ENCODE results near the gene KLK11.

KLK11 gene

GRCh38 chr19:51020988-51021651 lies 5.3 kb downstream of the KLK11 start:
- TF ChIP-seq ZNF274 (IDR thresholded peaks at IDR 0.05; ENCODE audit: low read depth, low read length): no peak
- no peak overlapping the region for H3K4me3 ChIP-seq (ENCODE audit: low read length)

DNA sequence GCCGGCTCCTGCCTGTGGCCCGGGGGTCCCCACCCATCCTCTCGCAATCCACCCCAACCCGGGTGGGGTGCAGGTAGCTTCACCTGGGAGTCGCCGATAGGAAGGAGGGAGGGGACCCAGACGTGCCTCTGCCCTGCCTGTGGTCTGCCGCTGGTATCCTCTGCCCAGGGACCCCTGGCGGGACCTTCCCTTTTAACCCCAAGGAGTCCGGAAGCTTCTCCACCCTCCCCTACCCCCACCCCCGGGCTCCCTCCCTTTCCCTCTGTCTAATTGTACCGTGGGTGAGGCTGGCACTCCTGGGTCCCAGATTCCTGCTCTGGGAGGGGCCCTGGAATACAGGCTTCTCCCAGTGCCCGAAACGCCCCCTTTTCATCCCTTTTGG lies 6.9 kb downstream of the KLK11 start, which contains the start of gene KLK10:
Gene KLK10, minus strand, starts transcription at position 166 of the 382 bp plus-strand sequence. CDS start 579 bp downstream, outside the sequence.
- no peak within 1 kb of the TSS for H3K4me3 ChIP-seq (ENCODE audit: low read length)
- TF ChIP-seq ZNF274 (IDR thresholded peaks at IDR 0.05; ENCODE audit: low read depth, low read length): no peak

DNA sequence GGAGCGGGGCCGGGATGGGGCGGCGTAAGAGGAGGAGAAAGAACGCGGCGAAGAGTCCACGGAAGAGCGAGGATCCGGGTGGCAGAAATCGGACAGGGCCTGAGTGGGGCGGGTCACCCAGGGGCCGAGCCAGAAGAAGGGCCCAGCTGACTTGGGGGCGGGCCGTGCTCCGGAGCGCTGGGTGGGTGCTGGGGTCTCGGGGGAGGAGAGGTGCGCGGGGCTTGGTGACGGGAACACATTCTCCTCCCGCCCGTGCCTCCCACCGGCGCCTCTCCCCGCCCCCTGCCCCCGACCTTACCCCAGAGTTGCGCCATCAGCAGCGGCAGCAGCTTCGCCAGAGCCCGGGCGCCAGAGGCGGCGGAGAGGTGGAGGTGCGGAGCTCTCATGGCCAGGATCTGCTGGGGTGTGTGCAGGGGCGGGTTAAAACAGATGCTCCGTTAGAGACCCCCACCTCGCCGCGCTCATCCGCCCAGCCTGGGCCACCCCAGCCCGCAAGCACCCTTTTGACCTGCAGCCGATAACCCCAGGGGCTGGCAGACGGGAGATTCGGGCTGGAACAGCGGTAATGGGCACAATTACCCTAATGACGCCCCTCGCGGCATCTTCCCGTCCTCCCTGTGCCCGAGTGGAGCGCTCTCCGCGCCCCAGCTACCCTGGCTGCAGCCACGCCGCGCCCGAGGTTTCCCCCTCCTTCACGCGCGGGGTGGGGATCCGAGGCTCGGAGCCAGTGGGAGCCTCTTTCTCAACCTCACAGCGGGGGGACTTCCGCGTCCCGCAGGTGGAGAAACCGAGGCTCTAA lies 7.5 kb downstream of the KLK11 start:
- TF ChIP-seq ZNF274 (IDR thresholded peaks at IDR 0.05; ENCODE audit: low read depth, low read length): no peak
- no peak overlapping the region for H3K4me3 ChIP-seq (ENCODE audit: low read length)

GRCh38 chr19:51016798-51017683 lies 9.4 kb downstream of the KLK11 start:
- no peak overlapping the region for H3K4me3 ChIP-seq (ENCODE audit: low read length)
- no peak for TF ChIP-seq ZNF274 (IDR thresholded peaks at IDR 0.05; ENCODE audit: low read depth, low read length)

DNA sequence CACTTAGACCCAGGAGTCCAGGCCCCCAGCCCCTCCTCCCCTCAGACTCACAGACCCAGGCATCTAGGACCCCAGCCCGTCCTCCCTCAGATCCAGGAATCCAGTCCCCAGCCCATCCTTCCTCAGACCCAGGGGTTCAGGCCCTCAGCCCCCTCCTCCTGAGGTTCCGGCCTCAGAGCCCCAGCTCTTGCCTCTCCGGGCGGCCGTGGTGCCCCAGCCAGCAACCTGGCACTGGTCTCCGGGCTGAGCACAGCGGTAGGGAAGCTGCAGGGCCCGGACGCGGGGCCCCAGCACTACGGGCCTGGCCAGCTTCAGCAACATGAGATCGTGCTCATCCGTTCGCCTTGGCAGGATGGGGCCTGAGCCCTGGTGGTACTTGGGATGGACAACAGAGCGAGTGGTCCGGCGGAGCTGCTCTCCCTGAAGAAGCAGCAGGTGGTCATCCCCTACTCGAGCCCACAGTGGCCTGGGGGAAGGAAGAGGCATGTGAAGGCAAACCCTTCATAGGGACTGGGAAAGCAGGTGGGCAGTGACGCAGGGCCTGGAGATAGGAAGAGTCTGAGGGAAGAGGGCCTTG lies 10.6 kb downstream of the KLK11 start:
- TF ChIP-seq ZNF274 (IDR thresholded peaks at IDR 0.05; ENCODE audit: low read depth, low read length): no peak
- no peak overlapping the region for H3K4me3 ChIP-seq (ENCODE audit: low read length)

DNA sequence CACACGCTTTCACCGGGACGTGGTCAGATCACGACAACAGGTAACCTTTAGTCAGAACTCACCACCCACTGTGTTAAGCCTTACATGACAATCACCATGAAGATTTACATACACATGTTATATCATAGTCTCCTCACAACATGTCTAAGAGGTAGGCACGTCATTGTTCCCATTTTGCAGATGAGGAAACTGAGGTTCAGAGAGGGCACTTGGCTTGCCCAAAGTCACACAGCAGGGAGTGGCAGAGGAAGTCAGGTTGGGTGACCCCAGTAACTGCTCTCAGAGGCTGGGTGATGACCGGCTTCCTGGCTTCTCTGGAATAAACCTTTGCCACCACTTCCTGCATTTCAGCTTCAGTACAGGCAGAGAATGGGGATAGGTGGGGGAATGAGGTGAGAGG lies 12.2 kb downstream of the KLK11 start:
- TF ChIP-seq ZNF274 (IDR thresholded peaks at IDR 0.05; ENCODE audit: low read depth, low read length): no peak
- no peak overlapping the region for H3K4me3 ChIP-seq (ENCODE audit: low read length)

- no peak overlapping the region for H3K4me3 ChIP-seq (ENCODE audit: low read length)
- TF ChIP-seq ZNF274 (IDR thresholded peaks at IDR 0.05; ENCODE audit: low read depth, low read length): no peak
Measured at GRCh38 chr19:51012661-51013190, 13.7 kb downstream of the KLK11 start.

- H3K4me3 ChIP-seq (ENCODE audit: low read length): no peak overlapping the region
- TF ChIP-seq ZNF274 (IDR thresholded peaks at IDR 0.05; ENCODE audit: low read depth, low read length): no peak
Measured at GRCh38 chr19:51010066-51010795, 16.2 kb downstream of the KLK11 start.

GRCh38 chr19:51009061-51009891 lies 17.1 kb downstream of the KLK11 start:
- TF ChIP-seq ZNF274 (IDR thresholded peaks at IDR 0.05; ENCODE audit: low read depth, low read length): no peak
- no peak overlapping the region for H3K4me3 ChIP-seq (ENCODE audit: low read length)

DNA sequence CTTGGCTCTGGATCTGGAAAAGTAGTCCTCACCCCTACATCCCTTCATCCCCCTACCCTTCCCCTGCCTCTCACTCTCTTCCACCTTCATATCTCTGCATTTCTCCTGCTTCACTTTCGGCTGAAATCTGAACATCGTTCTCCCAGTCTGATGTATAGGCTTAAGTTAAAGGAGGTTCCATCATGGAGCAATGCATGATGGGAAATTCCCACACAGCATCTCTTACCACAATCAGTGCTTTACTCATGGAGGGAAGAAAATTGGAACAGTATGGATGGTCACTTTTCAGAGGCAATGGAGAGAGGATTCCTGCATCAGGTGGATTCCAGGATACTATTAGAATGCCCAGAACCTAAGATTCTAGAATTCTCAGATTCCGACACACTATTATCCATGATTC lies 18.9 kb downstream of the KLK11 start:
- TF ChIP-seq ZNF274 (IDR thresholded peaks at IDR 0.05; ENCODE audit: low read depth, low read length): no peak

DNA sequence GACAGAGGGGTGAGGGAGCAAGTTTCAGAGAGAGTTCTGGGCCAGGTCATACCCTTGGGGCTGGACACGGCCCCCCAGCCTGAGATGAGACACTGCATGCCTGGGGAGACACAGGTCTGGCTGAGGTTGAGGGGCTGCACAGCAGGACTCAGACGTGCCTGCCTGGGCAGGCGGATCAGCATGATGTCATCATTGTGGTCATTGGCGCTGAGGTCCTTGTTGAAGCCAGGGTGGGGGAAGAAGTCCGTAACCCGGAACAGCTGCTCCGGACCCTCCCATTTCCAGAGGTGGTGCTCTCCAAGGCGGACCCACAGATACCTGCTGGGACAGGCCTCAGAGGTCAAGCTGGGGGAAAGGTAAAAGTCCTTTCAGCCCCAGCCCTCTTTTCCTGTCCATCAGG lies 20.0 kb downstream of the KLK11 start:
- no peak overlapping the region for H3K4me3 ChIP-seq (ENCODE audit: low read length)
- no peak for TF ChIP-seq ZNF274 (IDR thresholded peaks at IDR 0.05; ENCODE audit: low read depth, low read length)

More for the DNA sequence above, 18.9 kb downstream of the KLK11 start:
- H3K4me3 ChIP-seq (ENCODE audit: low read length): no peak overlapping the region

- no peak for TF ChIP-seq ZNF274 (IDR thresholded peaks at IDR 0.05; ENCODE audit: low read depth, low read length)
- no peak overlapping the region for H3K4me3 ChIP-seq (ENCODE audit: low read length)
Measured at GRCh38 chr19:51005248-51005647, 21.2 kb downstream of the KLK11 start.

All from GM08714 (cell line).